Glomerular visceral epithelial cell (primary cell): ENCODE results near the gene MYBL2.

Experiments
- DNase-seq: peaks from one replicate; pipeline ENCODE4 v3.0.0-alpha.2; 2016; ENCODE audit errors: extremely low spot score

The MYBL2 gene

DNA sequence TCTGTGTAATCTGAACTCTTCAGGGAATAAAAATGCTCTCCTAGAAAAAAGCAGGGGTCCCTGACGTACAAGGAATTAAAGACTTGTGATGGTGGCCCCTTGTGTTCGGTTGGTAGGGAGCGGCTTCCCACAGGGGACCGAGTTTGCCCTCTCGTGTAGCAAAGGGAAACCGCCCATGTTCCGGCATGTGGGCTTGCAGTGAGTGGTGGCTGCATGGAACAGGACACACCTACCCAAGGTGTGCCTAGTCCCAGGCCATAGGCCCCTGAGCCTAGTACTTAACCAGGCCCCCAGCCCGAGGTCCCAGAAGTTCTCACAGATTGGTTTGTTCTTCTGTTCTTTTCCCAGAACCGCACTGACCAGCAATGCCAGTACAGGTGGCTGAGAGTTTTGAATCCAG is 15.5 kb downstream of the MYBL2 start:
- no peak for DNase-seq

DNA sequence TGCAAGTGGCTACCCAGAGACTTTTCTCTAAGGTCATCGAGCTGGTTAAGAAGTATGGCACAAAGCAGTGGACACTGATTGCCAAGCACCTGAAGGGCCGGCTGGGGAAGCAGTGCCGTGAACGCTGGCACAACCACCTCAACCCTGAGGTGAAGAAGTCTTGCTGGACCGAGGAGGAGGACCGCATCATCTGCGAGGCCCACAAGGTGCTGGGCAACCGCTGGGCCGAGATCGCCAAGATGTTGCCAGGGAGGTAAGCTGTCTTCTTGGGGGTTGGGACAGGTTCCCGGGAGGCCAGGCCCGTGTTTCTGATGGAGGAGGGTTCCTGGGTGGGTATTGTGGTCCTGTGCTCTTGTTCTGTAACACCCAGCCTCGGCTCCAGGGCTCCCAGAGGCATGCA is 19.9 kb downstream of the MYBL2 start:
- no peak for DNase-seq

DNA sequence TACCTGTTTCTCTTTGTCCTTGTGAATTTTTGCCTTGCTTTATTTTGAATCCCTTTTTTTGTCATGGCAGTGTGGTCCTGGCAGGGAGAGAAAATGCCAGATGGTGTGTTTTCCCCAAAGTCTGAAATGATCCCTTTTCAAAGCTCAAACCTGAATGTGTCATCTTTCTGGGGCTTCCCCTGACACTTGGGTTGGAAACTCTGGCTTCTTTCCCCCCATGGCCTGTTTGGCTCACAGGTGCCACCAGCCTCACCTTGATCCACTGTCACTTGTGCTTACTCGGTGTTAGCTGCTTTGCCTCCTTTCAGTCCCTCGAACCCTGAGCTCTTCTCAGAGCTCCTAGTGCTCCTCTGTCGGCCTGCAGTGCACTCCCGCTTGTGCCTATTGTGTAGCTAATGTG is 22.3 kb downstream of the MYBL2 start:
- DNase-seq: no peak

DNA sequence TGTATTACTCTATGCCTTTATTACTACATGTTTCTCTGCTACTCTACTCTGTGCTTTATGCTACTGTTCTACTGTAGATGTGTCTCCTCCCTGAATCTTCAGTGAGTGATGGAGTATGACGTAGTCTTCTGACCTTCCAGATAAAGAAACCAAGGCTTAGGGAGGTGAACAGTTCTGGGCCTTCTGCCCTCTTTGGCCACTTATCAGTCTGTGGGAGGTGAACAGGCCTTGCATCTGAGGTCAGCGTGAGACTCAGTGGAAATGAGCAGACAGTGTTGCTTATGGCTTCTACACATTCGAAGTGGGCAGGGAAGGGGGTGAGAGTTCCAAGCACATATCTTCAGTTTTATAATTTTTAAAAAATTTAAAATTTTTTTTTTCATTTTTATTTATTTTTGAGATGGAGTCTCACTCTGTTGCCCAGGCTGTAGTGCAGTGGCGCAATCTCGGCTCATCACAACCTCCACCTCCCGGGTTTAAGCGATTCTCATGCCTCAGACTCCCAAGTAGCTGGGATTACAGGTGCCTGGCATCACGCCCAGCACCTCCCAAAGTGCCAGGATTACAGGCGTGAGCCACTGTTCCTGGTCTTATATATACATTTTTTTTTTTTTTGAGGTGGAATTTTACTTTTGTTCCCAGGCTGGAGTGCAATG is 24.2 kb downstream of the MYBL2 start:
- no peak for DNase-seq

DNA sequence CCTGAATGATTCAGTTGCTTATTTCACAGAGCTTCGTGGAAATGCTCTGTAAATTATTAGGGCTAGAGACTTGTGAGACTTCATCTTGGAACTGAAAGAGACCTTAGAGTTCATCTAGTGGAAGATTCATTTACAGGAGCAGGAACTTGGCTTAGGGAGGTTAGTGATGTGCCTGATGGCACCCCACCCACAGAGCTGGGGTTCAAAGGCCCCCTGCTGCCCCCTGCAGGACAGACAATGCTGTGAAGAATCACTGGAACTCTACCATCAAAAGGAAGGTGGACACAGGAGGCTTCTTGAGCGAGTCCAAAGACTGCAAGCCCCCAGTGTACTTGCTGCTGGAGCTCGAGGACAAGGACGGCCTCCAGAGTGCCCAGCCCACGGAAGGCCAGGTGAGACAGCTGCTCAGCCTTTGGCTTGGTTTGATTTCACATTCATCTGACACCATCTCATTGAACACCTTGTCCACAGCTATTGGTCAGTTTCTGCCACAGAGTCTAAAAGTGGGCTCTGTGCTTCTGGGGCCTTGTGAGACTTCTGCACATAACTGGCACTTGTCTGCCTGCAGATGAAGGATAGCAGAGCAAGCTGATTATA is 25.1 kb downstream of the MYBL2 start:
- DNase-seq: peak; percentile 65

DNA sequence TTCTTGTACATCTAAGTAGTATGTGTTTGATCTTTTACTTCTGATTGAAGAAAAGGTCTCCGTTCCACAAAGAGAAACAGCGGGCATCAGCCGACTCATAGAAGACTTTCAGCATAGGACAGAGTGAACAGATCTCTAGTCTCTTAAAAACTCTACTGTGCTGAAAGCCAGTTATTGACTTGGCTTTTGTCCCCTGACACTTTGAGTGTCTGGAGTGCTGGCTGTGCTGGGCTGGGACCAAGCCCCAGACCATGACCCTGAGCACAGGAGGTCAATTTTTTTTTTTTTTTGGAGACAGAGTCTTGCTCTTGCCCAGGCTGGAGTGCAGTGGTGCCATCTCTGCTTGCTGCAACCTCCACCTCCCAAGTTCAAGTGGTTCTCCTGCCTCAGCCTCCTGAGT is 27.8 kb downstream of the MYBL2 start:
- DNase-seq: no peak

DNA sequence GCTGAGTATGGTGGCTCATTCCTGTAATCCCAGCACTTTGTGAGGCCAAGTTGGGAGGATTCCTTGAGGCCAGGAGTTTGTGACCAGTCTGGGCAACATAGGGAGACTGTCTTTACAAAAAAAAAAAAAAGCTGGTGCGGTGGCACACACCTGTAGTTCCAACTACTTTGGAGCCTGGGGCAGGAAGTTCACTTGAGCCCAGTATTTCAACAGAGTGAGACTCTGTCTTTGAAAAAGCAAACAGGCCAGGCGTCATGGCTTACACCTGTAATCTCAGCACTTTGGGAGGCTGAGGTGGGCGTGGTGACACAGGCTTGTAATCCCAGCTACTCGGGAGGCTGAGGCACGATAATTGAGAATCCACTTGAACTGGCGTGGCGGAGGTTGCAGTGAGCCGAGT is 28.7 kb downstream of the MYBL2 start:
- no peak for DNase-seq

DNA sequence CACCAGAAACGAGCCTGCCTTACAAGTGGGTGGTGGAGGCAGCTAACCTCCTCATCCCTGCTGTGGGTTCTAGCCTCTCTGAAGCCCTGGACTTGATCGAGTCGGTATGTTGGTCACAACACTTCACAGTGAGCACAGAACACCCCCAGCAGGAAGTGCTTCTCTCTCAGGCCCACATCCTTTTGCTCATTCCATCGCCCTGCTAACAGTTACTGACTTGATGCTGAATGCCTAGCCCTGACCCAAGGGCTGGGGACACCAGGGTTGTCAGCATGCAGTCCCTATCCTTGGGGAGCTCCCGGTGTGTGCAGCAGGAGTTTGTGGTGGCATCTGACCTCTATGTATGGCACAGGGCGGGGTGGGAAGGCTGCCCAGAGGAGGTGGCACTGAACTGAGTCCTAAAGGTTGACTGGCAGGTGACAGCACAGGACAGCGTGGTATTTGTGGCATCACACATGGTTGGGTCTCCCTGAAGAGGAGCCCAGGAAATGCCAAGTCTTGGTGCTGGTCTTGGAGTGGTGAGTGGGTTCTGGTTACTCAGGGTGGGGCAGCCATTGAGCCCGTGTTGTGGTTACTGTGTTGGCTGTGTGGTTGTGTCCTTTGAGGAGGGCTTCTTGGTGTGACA is 33.1 kb downstream of the MYBL2 start:
- DNase-seq: no peak

DNA sequence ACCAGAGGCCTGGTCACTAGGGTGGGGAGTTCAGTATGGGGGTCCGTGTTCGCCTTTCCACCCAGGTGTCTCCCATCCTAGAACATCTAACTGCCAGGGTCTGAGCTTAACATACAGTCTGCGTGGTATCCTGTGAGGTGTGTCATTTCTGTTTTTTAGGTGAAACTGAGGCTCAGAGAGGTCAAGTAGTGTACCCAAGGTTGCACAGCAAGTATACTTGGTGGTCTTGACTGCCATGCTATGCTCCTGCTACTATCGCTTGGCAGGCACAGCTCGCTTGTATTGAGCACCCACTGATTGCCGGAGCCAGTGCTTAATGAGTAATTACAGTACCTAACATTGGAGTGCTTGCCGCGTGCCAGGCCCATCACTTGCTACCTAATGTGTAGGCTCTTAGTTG is 33.7 kb downstream of the MYBL2 start:
- no peak for DNase-seq

DNA sequence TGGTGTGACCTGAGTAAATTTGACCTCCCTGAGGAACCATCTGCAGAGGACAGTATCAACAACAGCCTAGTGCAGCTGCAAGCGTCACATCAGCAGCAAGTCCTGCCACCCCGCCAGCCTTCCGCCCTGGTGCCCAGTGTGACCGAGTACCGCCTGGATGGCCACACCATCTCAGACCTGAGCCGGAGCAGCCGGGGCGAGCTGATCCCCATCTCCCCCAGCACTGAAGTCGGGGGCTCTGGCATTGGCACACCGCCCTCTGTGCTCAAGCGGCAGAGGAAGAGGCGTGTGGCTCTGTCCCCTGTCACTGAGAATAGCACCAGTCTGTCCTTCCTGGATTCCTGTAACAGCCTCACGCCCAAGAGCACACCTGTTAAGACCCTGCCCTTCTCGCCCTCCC is 35.6 kb downstream of the MYBL2 start:
- DNase-seq: no peak

DNA sequence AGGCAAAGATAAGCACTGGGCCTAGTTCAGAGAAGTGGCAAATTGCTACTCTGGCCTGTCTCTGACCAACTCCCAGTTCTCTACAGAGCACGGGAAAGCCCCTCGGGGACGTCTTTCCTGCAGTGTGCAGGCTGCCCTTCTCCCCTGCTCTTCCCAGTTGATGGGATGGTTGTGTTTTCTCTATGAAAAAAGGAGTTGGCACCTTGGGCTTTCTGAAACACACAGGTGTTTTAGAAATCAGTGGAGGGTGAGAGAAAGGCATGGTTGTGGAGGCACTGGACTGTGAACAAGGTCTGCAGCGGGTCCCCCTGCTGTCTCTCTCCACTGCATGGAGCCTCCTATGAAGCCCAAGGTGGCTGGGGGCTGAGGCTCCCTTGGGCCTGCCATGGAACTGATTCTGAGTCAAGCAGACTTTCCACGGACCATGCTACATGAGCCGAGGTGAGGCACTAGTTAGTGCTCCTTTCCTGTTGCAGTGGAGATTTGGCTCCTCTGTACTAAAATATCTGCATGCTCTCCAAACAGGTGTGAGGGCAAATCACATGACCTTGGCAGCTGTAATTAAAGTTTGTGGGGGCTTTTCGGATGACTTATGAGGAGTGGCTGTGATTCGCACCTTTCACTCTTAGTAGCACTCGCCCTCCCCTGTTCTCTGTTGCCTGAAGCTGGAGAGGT is 43.6 kb downstream of the MYBL2 start:
- DNase-seq: no peak

DNA sequence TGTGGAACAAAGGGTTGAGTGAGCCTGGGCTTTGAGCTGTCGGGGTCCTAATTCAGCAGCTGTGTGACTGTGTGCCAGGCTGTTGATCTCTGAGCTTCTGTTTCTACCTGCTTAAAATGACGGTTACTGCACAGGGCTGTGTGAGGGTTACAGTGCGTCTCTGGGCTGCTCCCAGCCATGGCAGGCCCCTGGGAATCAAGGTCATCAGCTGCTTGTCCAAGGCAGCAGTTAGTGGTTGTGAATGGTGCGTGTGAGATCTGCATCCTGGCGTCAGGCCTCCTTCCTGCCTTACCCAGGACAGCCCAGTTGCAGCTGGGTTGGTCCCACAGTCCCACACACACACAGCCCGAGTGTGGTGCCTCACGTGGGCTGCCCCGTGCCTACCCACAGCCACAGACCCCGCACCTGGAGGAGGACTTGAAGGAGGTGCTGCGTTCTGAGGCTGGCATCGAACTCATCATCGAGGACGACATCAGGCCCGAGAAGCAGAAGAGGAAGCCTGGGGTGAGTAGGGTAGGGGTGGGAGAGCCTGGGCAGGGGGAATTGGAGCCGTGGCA is 44.3 kb downstream of the MYBL2 start:
- no peak for DNase-seq

DNA sequence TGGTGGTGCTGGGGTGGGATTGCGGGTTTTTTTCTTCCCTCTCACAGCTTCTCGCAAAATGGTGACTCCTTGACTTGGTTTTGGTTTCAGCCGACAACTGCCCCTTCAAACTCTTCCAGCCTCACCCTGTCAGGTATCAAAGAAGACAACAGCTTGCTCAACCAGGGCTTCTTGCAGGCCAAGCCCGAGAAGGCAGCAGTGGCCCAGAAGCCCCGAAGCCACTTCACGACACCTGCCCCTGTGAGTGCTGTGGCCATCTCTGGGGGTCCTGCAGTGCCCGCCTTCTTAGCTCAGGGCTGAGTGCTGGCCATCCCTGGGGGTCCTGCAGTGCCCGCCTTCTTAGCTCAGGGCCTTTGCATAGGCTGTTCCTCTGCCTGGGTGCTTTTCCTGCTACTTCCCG is 48.1 kb downstream of the MYBL2 start:
- no peak for DNase-seq

DNA sequence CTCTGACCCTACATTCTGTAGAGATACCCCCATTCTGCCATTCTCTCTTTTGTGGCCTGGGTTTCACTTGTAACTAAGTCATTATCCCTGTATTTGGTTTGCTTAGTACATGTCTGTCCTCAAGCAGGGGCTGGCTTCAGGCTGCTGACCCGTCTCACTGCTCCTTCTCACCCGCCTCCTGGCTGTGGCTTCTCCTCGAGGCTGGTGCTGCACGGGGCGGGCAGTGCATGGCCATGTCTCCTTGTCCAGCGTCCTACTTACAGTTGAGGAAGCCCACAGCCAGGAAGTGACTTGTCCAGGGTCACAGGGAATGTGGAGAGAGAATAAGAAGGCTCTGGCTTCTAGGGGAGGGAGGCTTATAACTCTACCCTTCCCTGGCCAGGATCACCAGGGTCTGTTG is 48.6 kb downstream of the MYBL2 start:
- DNase-seq: no peak

DNA sequence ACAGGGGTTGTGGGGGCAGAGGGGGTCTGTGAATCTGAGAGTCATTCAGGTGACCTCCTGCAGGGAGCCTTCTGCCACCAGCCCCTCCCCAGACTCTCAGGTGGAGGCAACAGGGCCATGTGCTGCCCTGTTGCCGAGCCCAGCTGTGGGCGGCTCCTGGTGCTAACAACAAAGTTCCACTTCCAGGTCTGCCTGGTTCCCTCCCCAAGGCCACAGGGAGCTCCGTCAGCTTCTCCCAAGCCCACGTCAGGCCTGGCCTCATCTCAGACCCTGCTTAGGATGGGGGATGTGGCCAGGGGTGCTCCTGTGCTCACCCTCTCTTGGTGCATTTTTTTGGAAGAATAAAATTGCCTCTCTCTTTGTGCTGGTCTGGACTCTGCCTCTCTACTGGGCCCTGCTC is 49.2 kb downstream of the MYBL2 start:
- DNase-seq: no peak

DNA sequence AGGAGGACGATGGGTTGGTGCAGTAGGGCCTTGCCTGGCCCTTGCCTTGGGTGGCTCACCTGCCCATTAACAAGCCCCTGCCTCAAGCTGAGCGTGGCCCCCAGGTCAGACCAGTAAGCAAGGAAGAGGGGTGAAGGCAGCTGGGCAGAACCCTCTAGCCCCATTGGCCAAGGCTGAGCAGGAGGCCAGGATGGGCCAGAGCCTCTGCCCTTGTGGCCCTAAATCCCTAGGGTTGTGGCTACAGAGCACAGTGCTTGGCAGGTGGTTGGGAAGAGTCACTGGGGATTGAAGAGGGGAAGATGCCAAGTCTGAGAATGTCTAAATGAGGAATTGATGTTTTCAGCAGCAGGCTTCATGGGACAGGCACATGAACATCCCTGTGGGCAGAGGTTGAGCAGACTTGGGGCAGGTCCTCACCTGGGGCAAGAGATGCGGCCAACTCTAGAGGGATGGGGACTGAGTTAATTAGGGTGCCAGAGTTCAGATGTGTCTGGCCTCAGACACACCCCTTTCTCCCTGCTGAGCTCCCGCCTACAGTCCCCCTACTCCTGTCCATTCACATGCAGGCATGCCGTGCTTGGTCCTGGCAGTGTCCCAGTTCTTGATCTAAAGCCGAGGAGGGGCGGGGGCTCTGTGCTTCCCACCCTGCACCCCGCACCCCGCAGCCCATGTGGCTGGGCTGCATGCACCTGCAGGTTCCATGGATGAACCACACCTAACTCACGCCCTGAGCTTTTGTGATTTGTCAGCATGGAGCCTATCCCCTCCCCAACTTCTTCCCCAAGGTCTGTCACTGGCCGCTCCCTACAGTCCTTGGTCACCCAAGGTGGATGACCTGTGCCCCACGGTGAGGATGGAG is 50.1 kb downstream of the MYBL2 start:
- no peak for DNase-seq

DNA sequence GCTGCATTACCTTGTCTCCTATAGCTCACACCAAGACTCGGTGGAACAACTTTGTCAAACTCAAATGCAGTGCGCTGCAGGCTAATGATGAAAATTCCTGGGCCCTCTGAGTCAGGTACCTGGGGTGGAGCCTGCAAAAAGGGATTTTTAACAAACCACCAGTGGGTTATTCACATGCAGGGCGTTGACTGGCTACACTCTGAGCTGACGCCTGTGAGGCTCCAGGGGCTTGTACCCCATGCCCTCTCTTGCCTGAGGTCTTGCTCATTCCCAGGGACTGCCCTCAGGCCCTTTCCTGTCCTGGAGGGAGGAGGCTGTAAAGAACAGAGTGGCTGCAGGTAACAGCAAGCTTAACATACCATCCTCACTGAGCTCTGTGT is 50.7 kb downstream of the MYBL2 start:
- no peak for DNase-seq

DNA sequence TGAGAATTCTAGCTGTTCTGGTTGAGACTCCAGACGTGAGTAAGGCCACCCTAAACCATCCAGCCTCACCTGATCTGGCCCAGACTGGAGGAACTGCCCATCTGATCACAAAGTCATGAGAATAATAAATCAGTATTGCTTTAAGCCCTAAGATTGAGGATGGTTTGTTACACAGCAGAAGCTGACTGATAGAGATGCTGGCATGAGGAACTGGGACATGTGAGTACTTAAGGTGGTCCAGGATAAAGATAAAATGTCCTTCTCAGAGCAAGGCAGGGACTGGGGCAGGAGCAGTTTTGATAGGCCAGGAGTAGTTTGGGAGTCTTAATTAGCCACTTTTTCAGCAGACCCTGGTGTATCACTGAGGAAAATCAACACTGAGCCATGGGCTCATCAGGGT is 53.1 kb downstream of the MYBL2 start:
- DNase-seq: no peak

DNA sequence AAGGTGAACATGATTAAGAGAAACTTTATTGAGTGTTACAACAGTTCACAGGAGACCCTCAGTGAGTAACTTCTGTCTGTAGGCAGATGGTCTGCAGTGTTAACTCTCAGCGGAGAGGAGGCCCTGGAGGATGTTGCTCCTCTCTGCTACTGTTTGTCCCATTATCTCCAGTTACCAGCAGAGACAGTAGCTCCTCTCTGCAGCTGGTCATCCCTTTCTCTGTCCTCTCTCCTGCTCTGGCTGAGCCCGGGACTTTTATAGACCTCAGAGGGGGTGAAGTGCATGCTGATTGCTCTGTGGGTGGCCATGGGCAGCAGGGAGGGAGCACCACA is 54.1 kb downstream of the MYBL2 start:
- DNase-seq: no peak

DNA sequence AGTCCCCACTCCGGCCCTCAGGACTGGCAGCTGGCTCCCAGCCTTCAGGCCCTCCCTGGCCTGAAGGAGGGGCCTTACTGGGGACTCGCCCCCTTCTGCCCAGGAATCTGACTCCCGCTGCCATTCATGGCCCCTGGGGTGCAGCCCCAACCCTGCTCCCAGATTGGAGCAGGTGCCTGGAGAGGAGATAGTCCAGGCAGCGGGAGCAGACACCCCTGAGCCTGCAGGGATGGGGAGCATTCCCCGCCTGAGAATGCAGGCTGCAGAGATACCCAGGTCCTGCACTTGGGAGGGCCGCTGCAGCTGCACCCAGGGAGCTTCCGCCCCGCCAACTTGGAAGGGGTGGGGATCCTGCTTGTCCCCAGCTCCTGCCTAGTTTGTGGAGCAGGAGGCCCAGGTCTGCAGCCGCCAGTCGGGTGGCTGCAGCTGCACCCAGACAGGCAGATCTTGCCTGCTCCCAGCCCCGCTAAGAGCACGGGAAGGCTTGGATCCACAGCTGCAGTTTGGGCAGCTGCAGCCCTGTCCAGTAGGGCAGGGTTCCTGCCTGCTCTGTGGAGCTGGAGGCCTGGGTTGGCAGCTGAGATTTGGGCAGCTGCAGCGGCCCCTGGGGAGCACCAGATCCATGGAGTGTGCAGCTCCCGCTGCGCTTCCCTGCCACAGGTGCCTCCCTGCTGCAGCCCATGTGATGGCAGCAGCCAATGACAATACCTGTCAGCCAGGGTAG is 54.7 kb downstream of the MYBL2 start:
- DNase-seq: no peak

DNA sequence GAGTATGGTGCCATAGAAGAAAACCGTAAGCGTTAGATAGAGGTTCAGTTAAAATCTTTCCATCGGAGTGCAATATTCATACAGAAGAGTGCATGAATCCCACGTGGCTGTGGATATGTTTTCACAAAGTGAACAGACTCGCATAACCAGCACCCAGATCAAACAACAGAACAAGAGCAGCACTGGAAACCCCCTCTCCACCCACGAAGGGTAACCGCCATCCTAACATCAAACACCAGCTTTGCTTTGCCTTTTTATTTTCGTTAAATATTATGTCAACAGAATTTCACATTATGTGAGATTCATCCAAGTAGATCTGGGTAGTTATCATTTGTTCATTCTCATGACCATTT is 55.2 kb downstream of the MYBL2 start:
- no peak for DNase-seq
